Psoas muscle (tissue), 8 donors: Measurements from ENCODE around the gene BTG1. TPM values are rescaled to one million over a fixed set of nuclear protein-coding genes. Genes with fewer than 3 reads are reported as not detected.

Experiments used
- ATAC-seq, 4 donors: fragments of 200-7000 bp; cut with Tn5 transposase; one replicate each; pipeline ENCODE4 v1.9.1; 2020; ENCODE audit warnings: moderate library complexity in 3 of 4, mild to moderate bottlenecking in 2 of 4
- DNase-seq, 2 donors: peaks; one replicate each; pipeline ENCODE4 v3.0.0-alpha.2; 2020
- H3K27ac ChIP-seq: fragments of 200-600 bp; one replicate; pipeline ENCODE4 v1.8.0; 2022
- H3K27me3 ChIP-seq, 3 donors: fragments of 200-600 bp in 1 of 3; one replicate each; pipeline versions ENCODE4 v1.6.1 to v1.8.0; 2013 to 2022; ENCODE audit warnings: low read length in 2 of 3, mild to moderate bottlenecking in 2 of 3, moderate library complexity in 1 of 3; ENCODE audit not compliant: insufficient read depth in 3 of 3
- H3K36me3 ChIP-seq, 2 donors: fragments of 200-600 bp in 1 of 2; one replicate each; pipeline versions ENCODE4 v1.6.1 to v1.8.0; 2013 to 2022; ENCODE audit warnings: low read depth in 1 of 2, mild to moderate bottlenecking in 1 of 2, moderate library complexity in 1 of 2; ENCODE audit not compliant: insufficient read depth in 1 of 2
- H3K4me1 ChIP-seq: fragments of 200-600 bp; one replicate; pipeline ENCODE4 v1.8.0; 2022
- H3K4me3 ChIP-seq: fragments of 200-600 bp; one replicate; pipeline ENCODE4 v1.8.0; 2022; ENCODE audit warnings: mild to moderate bottlenecking
- H3K9me3 ChIP-seq: fragments of 200-600 bp; one replicate; pipeline ENCODE4 v1.8.0; 2022
- WGBS, 3 donors: extraction: QIAGEN DNeasy Blood & Tissue Kit; methylation state at CpG; one replicate each; pipeline versions ENCODE4 v1.1.6 to v1.1.7; 2013; 5-methylcytosine and 5-hydroxymethylcytosine counted together
- intact Hi-C, 2 donors: fragments of 100-400 bp; cut with DNase I; formaldehyde crosslinking; loops; one replicate each; pipeline versions ENCODE4 v1.11.0 to v1.14.2; 2022
- polyA plus RNA-seq, 3 donors: library from polyadenylated mRNA; stranded (reverse); fragments of 200-250 nt; gene quantifications; one replicate each; pipeline ENCODE4 v1.2.3, GENCODE V29; 2013
- total RNA-seq, 4 donors: library from RNA; stranded (reverse); fragmentation: NEBNext Ultra II Directional in 2 of 4; extraction: Animal tissue kit (Norgen Biotek cat#: 25700) in 2 of 4; gene quantifications; one replicate each; pipeline versions ENCODE4 v1.2.1 to v1.2.4, GENCODE V29; 2021 to 2023
- TF ChIP-seq, protein P1 (sequence below): fragments of 200-600 bp; IDR thresholded peaks from one replicate; pipeline ENCODE4 v1.8.0; 2022; ENCODE audit warnings: antibody characterized with exemption
- donor health status: healthy with polysubstance abuse.
- donor health status: DM: no; HTN: no; CAD: no; lungs with moderate emphysema.
- donor health status: Bipolar disorder and iron deficiency.
- donor health status: healthy.
- donor health status: DM: yes; HTN: yes; CAD: no.
- donor health status: DM: no; HTN: no; CAD: no.
- donor health status: DM: no; HTN: no; CAD: no.
- donor health status: DM: yes; HTN: yes; CAD: no.

BTG1 gene
- total and polyA plus RNA-seq, 7 donors = 9.9 to 34.2 (median 18.4) TPM

DNA sequence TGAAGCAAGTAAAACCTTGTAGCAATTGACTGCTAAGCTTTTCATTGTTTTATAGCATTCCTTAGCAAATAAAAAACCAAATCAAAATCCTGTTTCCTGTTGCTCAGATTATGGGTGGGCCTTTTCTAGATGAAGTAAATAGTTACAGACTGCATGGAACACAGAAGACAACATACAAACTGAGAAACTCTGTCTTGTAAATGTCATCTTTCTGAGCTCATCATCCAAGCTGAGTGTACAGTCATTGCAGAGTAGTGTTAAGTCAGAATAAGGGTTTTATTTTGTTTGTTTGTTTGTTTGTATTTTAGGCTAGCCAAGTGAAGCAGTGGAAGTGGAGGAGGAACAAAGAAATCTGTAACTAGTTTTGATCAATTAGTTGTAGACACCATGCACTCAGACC is 24.4 kb upstream of the BTG1 start:
- Histone ChIP-seq H3K9me3 (no peaks in the 10 kb centered on the region), H3K27ac (no peak overlapping the region), H3K4me3 (no peak overlapping the region), H3K4me1 (no peaks in the 10 kb centered on the region), H3K27me3 (no peaks in the 10 kb centered on the region), H3K36me3 (no peaks in the 10 kb centered on the region)
- TF ChIP-seq, protein P1, sequence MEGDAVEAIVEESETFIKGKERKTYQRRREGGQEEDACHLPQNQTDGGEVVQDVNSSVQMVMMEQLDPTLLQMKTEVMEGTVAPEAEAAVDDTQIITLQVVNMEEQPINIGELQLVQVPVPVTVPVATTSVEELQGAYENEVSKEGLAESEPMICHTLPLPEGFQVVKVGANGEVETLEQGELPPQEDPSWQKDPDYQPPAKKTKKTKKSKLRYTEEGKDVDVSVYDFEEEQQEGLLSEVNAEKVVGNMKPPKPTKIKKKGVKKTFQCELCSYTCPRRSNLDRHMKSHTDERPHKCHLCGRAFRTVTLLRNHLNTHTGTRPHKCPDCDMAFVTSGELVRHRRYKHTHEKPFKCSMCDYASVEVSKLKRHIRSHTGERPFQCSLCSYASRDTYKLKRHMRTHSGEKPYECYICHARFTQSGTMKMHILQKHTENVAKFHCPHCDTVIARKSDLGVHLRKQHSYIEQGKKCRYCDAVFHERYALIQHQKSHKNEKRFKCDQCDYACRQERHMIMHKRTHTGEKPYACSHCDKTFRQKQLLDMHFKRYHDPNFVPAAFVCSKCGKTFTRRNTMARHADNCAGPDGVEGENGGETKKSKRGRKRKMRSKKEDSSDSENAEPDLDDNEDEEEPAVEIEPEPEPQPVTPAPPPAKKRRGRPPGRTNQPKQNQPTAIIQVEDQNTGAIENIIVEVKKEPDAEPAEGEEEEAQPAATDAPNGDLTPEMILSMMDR = no peak
- DNase-seq = no peak
- ATAC-seq = no peak
- intact Hi-C loops = no loop called here

DNA sequence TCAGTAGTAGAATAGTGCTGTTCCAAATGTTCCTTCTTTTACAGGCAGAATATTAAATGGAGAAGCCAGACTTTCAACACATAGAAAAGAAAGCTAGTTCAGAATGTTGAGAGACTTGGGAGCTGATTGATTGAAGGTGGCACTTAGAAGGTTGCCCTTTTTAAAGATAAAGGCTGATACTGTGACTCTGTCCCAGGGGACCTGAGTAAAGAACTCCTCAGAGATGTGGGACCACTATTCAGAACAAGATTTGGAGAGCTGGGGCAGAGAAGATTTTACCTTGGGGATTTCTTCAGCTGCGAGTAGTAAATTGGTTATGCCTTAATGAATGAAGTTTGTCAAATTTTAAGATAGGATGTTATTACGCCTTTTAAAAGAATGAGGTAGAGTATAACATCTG is 21.4 kb upstream of the BTG1 start:
- Histone ChIP-seq H3K27me3 (no peaks in the 10 kb centered on the region), H3K4me1 (no peaks in the 10 kb centered on the region), H3K36me3 (no peaks in the 10 kb centered on the region), H3K4me3 (no peak overlapping the region), H3K27ac (no peak overlapping the region), H3K9me3 (no peaks in the 10 kb centered on the region)
- DNase-seq (no peak), ATAC-seq (no peak)
- TF ChIP-seq, protein P1 = no peak
- intact Hi-C loops = no loop called here
- 88 to 91% (median 90%) methylated on average over 2 of the region's 2 CpGs for WGBS, 3 donors

DNA sequence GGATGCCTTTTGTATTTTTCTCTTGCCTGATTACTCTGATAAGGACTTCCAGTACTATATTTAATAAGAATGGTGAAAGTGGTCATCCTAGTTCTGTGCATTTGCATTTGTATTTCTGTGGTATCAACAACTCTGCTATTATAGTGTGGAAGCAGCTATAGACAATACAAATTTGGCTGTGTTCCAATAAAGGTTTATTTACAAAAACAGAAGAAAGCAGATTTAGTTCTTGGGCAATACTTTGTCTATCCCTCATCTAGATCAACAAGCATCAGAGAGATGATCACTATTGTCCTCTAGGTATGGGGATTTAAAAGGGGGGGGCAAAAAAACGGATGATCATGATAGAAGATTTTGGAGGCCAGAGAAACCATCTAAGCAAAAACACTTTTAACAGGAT is 19.1 kb upstream of the BTG1 start:
- intact Hi-C loops = no loop called here
- no peak overlapping the region for H3K4me3 ChIP-seq
- no peaks in the 10 kb centered on the region for H3K27me3 ChIP-seq
- 79 to 85% (median 84%) methylated on average over 1 of the region's 1 CpG for WGBS, 3 donors
- no peaks in the 10 kb centered on the region for H3K4me1 ChIP-seq
- ATAC-seq = no peak
- TF ChIP-seq, protein P1 = no peak
- no peak overlapping the region for H3K27ac ChIP-seq
- H3K36me3 ChIP-seq = no peaks in the 10 kb centered on the region
- H3K9me3 ChIP-seq = no peaks in the 10 kb centered on the region
- no peak for DNase-seq

DNA sequence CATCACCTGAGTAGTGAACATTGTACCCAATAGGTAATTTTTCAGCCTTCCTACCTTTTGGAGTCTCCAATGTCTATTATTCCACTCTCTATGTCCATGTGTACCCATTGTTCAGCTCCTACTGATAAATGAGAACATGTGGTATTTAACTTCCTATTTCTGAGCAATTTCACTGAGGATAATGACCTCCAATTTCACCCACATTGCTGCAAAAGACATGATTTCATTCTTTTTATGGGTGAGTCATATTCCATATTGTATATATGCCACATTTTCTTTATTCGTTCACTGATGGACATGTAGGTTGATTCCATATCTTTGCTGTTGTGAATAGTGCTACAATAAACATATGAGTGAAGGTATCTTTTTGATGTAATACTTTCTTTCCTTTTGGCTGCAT is 16.4 kb upstream of the BTG1 start:
- WGBS, 3 donors = 92 to 98% (median 97%) methylated on average over 1 of the region's 1 CpG
- Histone ChIP-seq H3K4me3 (no peak overlapping the region), H3K27me3 (no peaks in the 10 kb centered on the region), H3K4me1 (no peaks in the 10 kb centered on the region), H3K36me3 (no peaks in the 10 kb centered on the region), H3K9me3 (no peaks in the 10 kb centered on the region), H3K27ac (no peak overlapping the region)
- intact Hi-C loops = no loop called here
- DNase-seq (no peak), ATAC-seq (no peak)
- TF ChIP-seq, protein P1 = no peak

DNA sequence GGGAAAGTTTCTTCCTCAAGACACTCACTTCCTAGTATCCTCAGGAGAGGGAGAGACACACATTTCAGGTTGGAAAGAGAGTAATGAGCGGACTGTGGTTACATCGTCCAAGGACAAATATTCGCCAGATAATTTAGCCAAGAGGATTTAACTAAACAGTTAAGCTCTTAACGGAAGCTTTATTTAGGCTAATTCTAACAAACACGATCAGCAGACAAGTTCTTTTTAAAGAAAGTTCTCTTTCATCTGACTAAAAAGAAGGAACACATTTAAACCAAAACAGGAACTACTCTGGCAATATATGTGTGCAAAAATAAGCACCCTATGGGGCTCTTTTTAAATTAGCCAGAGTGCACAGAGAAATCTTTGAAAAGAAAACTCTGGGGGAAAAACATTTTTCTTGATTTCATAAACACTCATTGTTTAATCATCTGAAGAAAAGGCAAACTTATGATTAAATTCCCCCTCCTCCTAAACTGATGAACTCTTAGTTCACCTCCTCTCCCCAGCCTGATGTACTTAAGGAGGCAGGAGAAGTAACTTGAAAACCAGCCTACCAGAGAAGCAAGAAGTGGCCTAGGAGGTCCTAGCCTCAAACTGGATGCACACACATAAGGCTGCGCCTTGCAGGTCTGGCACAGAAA is 13.3 kb upstream of the BTG1 start:
- intact Hi-C loops = no loop called here
- Histone ChIP-seq H3K27me3 (no peaks in the 10 kb centered on the region), H3K36me3 (no peaks in the 10 kb centered on the region), H3K4me1 (no peaks in the 10 kb centered on the region), H3K27ac (no peak overlapping the region), H3K4me3 (no peak overlapping the region), H3K9me3 (no peaks in the 10 kb centered on the region)
- WGBS, 3 donors = 49 to 62% (median 50%) methylated on average over 6 of the region's 6 CpGs
- ATAC-seq (no peak), DNase-seq (no peak)
- TF ChIP-seq, protein P1 = no peak
